HG02981 (cell line): ENCODE results near the gene AHNAK.
"Not testable (repeated sequence)": the region's sequence is repeated elsewhere in the genome, so short reads cannot be mapped to it uniquely, and the experiment has no call there.

Experiments
- ATAC-seq: cut with Tn5 transposase; IDR thresholded peaks from one replicate; pipeline ENCODE4 v1.9.1; 2021; ENCODE audit warnings: mild to moderate bottlenecking, moderate library complexity; ENCODE audit not compliant: unreplicated experiment

The AHNAK gene

DNA sequence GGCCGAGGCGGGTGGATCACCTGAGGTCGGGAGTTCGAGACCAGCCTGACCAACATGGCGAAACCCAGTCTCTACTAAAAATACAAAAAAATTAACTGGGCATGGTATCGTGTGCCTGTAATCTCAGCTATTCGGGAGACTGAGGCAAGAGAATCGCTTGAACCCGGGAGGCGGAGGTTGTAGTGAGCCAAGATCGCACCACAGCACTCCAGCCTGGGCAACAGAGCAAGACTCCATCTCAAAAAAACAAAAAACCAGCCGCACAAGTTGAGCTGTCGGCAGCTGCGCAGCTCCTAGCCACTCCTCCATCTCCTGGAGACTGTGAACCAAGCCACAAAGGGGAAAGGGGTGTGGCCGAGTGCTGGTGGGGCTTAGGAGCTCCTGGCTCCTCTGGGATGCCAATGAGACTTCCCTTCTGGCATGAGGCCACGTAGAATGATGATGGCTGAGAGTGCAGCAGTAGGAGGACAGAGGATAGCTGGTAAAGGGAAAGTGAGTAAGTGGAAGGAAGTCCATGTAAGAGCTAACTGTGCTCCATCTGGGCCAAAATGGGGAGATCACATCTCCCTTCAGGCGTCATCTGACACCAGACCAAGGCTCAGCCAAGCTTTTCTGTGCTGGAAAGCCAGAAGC, 47.2 kb downstream of the AHNAK start:
- ATAC-seq = not testable (repeated sequence)

DNA sequence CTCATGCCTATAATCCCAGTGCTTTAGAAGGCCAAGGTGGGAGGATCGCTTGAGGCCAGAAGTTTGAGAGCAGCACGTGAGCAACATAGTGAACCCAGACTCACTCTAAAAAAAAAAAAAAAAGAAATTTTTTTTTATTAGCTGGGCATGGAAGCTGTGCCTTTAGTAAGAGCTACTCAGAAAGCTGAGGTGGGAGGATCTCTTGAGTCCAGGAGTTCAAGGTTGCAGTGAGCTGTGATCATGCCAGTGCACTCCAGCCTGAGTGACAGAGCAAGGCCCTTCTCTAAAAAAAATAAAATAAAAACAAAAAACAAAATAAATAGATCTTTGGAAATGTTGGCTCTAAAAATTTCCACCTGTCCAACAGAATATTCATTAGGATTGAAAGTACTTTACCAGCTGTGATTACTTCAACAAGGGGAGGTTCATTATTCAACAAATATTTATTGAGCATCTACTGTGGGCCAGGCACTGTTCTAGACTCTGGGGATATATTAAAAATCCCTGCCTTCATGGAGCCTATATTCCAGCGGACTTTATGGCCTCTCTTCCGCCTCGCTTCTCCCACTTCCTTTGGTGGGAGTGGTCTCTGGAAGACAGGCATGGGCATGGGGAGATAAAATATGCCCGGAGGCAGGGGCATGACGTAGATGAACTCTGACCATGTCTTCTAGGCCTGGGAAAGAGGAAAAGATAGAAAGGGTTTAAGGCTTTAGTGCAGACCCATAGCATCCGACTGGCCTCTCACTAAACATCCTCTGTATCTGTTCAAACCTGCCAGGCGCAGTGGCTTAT, 47.9 kb downstream of the AHNAK start:
- no peak for ATAC-seq

DNA sequence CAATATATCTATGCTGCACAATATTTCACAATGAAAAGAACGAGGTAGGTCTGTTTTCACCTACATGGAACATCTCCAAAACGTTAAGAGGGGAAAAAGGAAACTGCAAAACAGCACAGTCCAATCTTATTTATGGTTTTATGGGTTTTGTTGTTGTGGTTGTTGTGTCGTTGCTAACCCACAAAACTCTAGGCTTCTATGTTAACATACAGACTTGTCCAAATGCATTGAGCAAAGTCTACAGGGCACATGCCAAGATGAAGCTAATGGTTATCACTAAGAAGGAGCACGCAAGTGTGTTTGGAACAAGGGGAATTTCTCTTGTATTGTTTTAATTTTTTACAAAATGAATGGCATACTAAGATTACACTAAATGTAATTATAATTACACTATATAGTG, 48.6 kb downstream of the AHNAK start:
- ATAC-seq = no peak

DNA sequence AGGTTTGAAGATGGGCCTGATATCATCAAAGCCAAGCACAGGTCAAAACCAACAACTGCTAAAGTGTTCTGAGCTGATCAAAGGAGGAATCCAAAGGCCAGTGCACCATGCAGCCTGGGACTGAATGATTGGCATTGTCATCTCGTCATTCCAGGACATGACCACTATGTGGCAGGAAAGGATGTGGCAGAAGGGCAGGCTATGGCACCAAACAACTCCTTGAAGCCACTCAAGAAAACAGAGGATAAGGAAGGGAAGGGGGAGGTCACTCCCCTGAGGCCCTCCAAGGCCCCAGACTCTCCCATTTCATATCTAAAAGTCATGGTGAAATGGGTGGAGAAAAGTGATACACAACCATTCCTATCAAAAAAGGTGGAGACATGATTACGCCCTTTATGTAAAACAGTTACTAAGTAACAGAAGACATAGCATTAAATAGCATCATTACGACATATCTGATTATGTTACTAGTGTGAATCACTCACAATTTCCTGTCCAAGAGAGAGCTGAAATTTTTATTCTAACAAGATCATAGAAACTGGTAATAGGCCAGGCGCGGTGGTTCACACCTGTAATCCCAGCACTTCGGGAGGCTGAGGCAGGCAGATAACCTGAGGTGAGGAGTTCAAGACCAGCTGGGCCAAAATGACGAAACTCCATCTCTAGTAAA, 49.3 kb downstream of the AHNAK start:
- ATAC-seq = no peak

DNA sequence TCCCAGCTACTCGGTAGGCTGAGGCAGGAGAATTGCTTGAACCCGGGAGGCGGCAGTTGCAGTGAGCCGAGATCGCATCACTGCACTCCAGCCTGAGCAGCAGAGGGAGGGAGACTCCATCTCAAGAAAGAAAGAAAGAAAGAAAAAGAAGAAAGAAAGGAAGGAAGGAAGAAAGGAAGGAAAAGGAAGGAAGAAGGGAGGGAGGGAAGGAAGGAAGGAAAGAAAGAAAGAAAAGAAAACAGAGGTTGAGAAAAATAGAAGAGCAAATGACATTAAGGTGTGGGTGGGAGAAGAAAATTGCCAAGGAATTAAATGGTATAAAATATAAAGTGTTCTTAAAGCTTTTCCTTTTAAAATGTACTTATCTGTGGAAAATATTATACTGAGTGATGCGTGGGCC, 49.9 kb downstream of the AHNAK start:
- ATAC-seq = no peak

DNA sequence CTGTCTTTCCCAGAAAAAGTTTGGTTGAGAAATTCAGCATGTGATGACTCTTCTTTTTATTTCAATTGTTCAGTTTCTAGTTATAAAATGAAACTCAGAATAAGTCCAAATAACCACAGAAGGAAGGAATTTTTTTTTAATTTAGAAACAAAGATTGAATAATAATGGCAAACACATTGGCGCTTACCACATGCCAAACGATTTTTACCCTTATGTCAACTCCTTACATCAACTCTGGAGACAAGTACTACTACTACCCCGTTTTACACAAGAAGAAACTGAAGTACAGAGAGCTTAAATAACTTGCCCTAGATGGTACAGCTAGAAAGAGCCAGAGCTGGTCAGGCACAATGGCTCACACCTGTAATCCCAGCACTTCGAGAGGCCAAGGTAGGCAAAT, 52.4 kb downstream of the AHNAK start:
- no peak for ATAC-seq

DNA sequence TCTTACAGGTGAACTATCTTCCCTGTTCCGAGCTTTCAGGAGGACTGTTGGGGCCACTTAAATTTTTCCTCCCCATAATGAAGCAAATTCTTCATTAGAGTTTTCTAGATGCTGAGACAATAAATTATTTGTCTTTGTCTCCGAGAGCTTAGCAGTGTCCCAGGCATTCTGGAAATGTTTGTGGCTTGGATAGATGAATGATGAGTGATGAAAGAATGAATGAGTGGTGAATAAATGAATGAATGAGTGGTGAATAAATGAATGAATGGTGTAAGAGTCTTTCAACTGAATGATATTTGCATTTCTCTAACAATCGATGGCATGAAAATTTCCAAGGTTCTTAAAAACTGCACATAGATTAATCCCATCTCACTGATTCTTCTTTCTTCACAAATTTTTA, 52.8 kb downstream of the AHNAK start:
- no peak for ATAC-seq

DNA sequence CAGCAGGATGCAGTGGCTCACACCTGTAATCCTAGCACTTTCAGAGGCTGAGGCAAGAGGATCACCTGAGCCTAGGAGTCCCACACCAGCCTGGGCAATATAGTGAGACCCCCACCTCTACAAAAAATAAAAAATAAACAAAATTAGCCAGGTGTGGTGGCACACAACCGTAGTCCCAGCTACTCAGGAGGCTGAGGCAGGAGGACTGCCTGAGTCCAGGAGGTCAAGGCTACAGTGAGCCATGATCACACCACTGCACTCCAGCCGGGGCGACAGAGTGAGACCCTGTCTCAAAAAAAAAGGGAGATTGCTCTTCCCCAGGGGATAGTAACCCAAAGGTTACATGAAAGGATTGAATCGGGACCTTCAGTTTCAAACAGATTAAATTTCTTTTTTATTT, 54.0 kb downstream of the AHNAK start:
- ATAC-seq = no peak

DNA sequence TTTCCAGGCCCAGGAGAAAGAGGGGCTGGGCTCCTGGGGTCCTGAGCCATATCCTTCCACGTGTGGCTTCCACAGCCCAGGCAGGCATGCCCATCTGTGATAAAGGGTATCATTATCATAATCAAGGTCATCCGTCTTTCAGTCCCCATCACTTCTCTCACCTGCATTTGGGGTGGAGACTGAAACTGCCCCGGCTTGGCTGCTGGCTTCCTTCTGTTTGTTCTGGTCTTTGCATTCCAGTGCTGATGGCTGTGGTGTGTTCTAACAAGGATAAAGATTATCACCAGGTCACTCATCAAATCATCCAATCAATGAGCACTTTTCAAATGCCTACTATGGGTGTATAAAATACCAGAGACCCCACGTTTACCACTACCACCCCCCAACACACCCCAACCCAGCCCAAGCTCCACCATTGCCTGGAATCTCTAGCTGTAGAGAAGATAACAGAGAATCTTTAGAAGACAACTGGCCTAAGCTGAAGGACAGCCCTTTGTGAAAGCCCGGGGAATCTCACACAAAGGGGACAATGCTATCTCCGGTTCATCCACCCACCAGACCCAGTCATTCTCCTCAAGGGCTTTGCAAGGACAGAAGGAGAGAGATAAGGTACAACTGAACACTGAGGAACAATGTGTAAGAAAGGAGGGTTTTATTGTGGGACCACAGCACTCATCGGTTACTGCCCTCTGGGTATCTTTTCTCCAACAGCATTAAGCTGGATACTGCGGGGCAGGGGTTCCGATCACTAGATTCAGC, 54.9 kb downstream of the AHNAK start:
- no peak for ATAC-seq

DNA sequence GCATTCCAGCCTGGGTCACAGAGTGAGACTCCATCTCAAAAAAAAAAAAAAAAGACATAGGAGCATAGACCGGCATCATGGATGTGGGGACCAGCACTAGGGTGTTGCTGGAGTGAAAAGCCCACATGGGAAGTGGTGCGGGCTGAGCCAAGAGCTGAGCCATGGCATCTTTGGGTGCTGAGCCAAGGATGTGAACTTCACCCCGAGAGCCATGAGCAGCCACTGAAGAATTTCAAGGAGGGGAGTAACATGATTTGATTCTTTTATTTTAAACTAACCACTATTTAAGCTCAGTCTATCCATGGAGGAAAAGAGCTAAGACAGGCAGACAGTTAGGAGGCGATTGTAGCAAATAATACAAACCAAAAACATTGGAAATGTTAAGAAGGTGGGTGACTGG, 57.4 kb downstream of the AHNAK start:
- no peak for ATAC-seq

DNA sequence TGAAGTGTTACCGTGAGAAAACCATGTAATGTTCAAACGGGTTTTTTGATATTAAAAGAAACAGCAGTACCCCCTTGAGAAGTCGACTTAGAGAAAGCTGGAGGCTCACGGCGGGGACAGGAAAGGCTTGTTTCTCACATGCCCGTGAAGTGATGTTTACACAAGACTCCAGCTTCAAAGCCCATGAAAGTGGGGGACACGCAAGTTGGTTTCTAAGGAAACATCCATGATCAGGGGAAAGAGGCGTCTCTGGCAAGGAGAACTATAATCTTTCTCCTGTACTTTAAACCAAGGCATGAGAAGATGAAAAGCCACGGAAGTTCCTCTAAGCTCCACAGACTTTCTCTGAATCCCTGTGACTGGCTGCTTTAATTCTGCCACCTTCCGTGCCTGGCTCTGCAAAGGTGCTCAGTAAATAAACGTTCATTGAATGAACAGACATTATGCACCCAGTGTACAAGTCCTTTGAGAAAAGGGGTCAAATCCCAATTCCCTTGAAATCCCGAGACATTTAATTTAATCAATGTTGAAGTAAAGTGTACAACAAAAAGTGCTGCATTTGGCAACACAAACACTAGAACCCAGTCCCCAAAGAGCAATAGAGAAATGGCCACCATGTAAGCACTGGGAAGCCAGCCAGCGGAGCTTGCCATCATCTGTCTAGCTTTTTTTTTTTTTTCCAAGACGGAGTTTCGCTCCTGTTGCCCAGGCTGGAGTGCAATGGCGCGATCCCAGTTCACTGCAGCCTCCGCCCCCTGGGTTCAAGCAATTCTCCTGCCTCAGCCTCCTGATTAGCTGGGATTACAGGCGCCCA, 58.7 kb downstream of the AHNAK start:
- no peak for ATAC-seq

DNA sequence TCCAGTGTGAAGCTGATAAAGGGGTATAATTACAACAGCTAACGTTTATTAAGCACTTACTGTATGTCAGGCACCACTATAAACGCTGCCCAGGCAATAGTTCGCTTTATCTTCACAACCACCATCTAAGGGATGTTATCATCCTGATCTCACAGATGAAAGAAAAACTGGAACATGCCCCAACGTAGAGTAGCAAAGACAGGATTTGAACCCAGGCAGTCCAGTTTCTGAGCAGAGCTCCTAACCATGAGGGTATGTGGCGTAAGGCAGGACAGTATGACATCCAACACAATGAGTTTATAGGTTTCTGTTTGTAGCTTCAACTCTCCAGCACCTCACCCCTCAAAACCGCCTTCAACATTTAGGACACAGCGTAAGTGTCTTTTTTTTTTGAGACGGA, 59.5 kb downstream of the AHNAK start:
- ATAC-seq = no peak

DNA sequence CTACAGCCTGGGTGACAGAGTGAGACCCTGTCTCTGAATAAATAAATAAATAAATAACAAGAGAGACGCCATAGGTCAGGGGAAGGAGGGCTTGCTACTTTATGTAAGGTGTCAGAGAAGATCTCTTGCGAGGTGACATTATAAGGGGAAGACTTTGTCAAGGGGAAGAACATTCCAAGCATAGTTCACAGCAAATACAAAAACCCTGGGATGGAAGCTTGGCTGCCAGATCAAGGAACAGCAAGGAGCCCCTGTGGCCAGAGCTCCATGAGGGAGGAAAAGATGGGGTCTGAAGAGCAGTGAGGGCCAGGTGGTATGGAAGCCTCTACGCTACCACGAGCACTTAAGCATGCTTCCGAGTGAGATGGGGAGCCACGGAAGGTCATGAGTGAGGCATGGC, 62.3 kb downstream of the AHNAK start:
- no peak for ATAC-seq

DNA sequence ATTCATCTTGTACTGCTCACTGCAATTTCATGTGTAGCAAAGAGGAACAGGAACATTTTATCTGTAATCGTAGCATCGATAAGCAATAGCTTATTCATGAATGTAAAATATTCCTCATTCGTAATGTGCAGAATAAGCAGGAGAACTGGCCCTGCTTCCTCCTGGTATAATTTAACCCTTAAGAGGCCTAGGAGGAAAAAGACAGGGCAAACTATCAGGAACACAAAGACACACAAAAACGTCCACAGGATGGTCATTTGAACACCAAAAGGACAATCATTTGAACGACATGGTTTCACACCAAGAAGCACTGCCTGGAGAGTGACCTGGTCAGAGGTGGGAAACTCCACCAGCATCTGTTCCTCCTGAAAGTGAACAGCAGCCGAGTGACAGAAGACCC, 63.9 kb downstream of the AHNAK start:
- ATAC-seq = no peak

DNA sequence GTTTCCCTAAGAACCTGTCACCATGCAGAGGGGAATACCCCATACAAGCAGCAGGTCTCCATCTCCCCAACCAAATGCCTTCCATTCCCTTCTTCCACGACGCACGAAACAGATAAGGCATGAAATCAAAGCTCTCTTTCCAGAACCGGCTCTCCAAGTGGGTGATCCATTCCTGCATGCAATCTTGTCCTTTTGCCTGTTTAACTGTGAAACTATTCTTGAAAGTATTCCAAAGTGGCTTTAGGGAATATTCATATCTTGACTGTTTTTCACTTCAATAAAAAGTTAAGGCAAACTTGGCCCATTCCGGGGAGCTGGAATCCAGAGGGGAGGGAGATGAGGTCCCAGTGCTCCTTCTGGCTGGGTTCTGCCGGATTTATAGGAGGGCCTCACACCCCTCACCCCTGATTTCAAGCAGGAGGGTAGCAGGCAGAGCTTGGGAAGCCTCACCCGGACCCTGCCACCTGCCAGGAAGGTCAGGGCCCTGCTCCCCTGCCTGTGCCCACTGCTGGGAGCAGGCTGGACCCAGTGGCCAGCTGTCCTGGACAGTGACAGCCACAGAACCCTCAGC, 66.9 kb downstream of the AHNAK start:
- ATAC-seq = no peak

DNA sequence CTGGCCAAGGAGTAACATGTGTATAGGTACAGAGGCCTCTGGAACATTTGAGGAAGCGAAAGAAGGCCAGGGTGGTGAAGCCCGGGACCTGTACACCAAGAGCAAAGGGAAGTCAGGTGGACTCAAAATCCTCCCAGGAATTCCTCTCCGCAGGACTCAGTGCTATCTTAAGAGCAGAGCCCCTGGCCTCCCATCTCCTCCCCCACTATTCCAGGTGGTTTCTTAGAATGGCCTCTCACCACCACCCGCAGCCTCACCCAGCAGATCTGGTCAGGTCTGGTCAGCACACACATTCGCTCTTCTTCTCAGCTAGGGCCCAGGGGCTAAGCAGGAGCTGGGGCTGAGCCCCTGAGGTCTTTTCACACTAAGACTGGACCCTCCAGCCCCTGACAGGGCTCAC, 68.7 kb downstream of the AHNAK start:
- ATAC-seq = no peak

DNA sequence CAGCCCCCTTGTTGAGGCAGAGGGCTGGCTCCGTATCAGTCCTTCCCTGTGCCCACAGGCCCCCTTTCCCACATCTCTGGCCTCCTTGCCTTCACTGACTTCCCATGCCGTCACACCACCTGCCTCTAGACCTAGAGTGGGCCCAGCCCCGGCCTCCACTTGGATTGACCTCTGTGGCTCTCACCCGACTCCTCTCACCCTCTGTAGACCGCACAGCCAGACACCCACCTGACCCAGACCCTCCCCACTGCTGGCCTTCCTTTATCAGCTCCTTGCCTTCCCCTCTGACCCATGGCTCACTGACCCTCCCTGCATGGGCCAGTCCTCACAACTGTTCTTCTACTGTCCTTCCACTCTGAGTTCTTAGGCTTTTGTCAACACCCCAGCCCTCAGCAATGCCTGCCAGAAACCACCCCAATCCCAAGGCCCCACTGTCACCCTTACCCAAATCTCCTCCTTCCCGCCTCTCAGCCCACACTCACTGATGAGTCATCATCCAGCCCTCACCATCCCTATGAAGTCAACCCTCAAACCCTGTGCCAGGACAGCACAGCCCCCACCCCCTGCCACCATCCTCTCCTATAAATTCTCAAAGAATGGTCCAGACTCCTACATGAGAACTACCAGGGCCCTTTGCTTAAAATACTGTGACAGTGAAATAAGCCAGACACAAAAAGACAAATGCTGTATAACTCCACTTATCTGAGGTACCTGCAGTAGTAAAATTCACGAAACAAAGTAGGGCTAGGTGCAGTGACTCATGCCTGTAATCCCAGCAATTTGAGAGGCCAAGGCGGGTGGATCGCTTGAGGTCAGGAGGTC, 74.3 kb downstream of the AHNAK start:
- no peak for ATAC-seq

DNA sequence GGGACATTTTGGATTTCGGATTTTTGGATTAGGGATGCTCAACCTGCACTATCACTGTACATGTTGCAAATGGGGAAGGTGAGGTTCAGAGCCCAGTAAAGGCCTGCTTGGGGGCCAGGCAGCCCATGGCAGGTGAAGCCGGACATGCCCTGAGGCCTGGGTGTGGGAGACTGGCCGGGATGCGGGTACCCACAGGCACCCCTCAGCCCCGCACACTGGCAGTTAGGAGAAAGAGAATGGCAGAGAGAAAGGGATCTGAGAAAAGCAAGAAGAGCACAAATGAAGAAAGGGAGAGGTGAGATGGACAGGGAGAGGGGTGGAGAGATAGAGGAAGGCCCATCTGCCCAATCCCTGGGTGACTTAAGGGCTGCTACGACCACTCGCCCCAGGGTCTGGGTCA, 75.0 kb downstream of the AHNAK start:
- no peak for ATAC-seq

DNA sequence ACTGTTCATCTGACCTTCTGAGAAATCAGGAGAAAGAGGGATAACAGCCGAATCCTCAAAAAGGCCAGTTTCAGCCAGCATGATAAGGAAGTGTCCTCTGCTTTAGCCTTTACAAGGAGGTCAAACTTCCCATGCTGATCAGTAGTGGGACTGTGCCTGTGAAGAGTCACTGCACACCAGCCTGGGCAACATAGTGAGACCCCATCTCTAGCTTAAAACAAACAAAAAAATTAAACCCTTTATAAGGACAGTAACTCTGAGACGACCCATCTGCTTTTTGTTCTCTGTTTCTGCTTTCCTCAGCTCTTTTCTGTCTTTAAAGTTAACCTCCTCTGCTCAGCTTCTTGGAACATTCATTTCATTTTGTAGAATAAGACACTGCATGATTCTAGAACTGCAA, 78.0 kb downstream of the AHNAK start:
- no peak for ATAC-seq
